Epithelial cell of proximal tubule (primary cell): ENCODE measurements around the gene NRG2. TPM values are rescaled to one million over a fixed set of nuclear protein-coding genes. Genes with fewer than 3 reads are reported as not detected.

Source experiments
- DNase-seq: peaks from one replicate; pipeline ENCODE4 v3.0.0-alpha.2; 2011; ENCODE audit warnings: low read depth
- H3K4me3 ChIP-seq: 2 replicates; pipeline ENCODE4 v1.5.1; 2011; ENCODE audit warnings: low read depth, mild to moderate bottlenecking, low read length
- total RNA-seq: library from RNA; depleted of rRNA; stranded (reverse); fragments of >200 nt; gene quantifications from 2 replicates; pipeline ENCODE4 v1.2.3, GENCODE V29; 2015
- TF ChIP-seq, protein P1 (sequence below): conservative IDR thresholded peaks from 2 replicates; pipeline ENCODE4 v1.5.1; 2012; ENCODE audit warnings: low read depth, mild to moderate bottlenecking, low read length

Gene NRG2
- total RNA-seq, 1 donor from 2014 or later = 1.5 TPM

DNA sequence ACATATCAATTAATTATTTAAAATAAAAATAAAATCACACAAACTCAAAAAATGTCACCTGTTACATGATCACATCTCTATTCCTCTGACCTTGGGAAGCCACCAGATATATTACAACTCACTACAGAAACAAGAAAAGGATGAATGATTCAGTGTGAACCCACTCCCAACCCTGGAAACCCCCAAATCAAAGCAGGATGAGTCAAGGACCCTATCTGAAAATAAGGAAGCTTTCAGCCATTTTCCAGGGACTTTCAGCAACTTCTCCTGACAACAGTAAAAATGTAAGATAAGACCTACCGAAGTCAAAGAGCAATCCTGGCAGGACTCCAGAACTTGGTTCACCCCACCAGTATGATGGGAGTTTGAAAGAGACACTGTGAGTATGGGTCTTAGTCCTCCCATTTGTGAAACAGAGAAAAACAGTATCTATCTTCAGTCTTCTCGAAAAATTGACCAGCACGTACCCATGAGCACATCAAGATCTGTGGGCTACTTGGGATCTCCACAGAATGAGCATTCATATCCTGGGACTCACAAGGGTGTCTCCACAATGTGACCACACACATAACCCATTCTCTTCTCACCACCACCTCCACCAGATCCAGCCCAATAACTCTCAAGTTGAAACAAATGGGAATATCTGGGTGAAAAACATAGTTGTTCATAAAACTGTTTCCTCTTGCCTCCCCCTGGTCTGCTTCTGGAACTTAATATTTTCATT lies 9.9 kb downstream of the NRG2 start:
- H3K4me3 ChIP-seq = no peak overlapping the region
- TF ChIP-seq, protein P1, sequence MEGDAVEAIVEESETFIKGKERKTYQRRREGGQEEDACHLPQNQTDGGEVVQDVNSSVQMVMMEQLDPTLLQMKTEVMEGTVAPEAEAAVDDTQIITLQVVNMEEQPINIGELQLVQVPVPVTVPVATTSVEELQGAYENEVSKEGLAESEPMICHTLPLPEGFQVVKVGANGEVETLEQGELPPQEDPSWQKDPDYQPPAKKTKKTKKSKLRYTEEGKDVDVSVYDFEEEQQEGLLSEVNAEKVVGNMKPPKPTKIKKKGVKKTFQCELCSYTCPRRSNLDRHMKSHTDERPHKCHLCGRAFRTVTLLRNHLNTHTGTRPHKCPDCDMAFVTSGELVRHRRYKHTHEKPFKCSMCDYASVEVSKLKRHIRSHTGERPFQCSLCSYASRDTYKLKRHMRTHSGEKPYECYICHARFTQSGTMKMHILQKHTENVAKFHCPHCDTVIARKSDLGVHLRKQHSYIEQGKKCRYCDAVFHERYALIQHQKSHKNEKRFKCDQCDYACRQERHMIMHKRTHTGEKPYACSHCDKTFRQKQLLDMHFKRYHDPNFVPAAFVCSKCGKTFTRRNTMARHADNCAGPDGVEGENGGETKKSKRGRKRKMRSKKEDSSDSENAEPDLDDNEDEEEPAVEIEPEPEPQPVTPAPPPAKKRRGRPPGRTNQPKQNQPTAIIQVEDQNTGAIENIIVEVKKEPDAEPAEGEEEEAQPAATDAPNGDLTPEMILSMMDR = no peak
- DNase-seq = no peak

DNA sequence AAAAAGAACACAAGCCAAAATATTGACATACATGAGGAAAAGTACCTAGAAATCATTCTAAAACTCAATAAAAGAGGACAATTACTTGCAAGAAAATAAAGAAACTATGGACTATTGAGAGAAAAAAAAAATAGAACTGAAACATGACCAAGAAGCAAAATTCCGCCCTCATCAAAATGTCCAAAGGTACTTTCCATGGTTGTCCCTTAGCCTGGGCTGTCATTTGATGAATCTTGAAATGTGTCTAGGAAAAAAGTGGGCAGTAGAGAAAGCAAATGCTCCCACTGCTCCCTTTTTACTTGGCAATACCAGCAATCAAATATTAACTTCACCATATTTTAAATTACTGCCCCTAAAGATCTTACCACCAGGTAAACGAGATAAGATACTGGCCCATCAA lies 10.8 kb downstream of the NRG2 start:
- no peak overlapping the region for H3K4me3 ChIP-seq
- DNase-seq = no peak
- TF ChIP-seq, protein P1 = no peak

DNA sequence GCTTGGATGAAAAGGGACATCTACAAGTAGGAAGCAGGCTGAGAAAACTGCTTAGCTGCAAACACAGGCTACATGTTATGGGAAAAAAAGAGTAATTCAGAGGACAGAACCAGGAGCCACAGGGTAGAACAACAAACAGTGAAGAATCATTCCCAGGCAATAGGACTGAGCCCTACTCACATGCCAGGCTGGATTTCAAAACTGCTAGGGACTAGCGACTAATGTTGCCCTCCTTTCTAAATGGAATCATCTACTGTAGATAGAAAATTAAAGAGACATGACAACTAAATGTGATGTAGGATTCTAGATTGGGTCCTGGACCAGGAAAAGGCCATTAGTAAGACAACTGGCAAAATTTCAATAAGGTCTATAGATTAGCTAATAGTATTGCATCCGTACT lies 15.3 kb downstream of the NRG2 start:
- TF ChIP-seq, protein P1 = no peak
- no peak overlapping the region for H3K4me3 ChIP-seq
- no peak for DNase-seq

GRCh38 chr5:140025736-140026135 lies 17.4 kb downstream of the NRG2 start:
- DNase-seq = no peak
- TF ChIP-seq, protein P1 = no peak
- no peak overlapping the region for H3K4me3 ChIP-seq

- DNase-seq = no peak
- H3K4me3 ChIP-seq = no peak overlapping the region
- TF ChIP-seq, protein P1 = no peak
Measured at GRCh38 chr5:140024928-140025327, 18.2 kb downstream of the NRG2 start.

GRCh38 chr5:140023611-140024191 lies 19.4 kb downstream of the NRG2 start:
- TF ChIP-seq, protein P1 = no peak
- no peak overlapping the region for H3K4me3 ChIP-seq
- DNase-seq = no peak
